Liver (tissue), 9 donors: ENCODE data around the gene GANC. TPM values are rescaled to one million over a fixed set of nuclear protein-coding genes. Genes with fewer than 3 reads are reported as not detected.
"Not testable (repeated sequence)": the region's sequence is repeated elsewhere in the genome, so short reads cannot be mapped to it uniquely, and the experiment has no call there.

Experiments used
- DNase-seq: peaks from one replicate; pipeline ENCODE4 v3.0.0-alpha.2; 2017; ENCODE audit warnings: low spot score
- H3K27ac ChIP-seq, 2 donors: one replicate each; pipeline ENCODE4 v1.7.0; 2013; ENCODE audit warnings: inconsistent platforms in 2 of 2, low read length in 2 of 2, control low read depth in 1 of 2, low read depth in 1 of 2, mild to moderate bottlenecking in 1 of 2
- H3K27me3 ChIP-seq, 4 donors: one replicate each; pipeline versions ENCODE4 v1.6.1 to v1.7.0; 2013; ENCODE audit warnings: low read length in 3 of 4, inconsistent platforms in 1 of 4, mild to moderate bottlenecking in 1 of 4, moderate library complexity in 1 of 4; ENCODE audit not compliant: control insufficient read depth in 4 of 4, insufficient read depth in 4 of 4
- H3K36me3 ChIP-seq, 4 donors: one replicate each; pipeline versions ENCODE4 v1.6.1 to v1.7.0; 2013; ENCODE audit warnings: low read length in 3 of 4, mild to moderate bottlenecking in 3 of 4, low read depth in 1 of 4, moderate library complexity in 1 of 4; ENCODE audit not compliant: control insufficient read depth in 4 of 4, insufficient read depth in 3 of 4
- H3K4me1 ChIP-seq, 4 donors: one replicate each; pipeline versions ENCODE4 v1.6.1 to v1.7.0; 2013; ENCODE audit warnings: low read length in 3 of 4, mild to moderate bottlenecking in 3 of 4, moderate library complexity in 1 of 4; ENCODE audit not compliant: control insufficient read depth in 4 of 4, insufficient read depth in 4 of 4
- H3K4me3 ChIP-seq, 3 donors: one replicate each; pipeline versions ENCODE4 v1.6.1 to v1.7.0; 2013; ENCODE audit warnings: low read length in 3 of 3, control low read depth in 1 of 3, low read depth in 1 of 3, mild to moderate bottlenecking in 1 of 3
- H3K9ac ChIP-seq, 2 donors: one replicate each; pipeline ENCODE4 v1.7.0; 2013; ENCODE audit warnings: low read length in 2 of 2, mild to moderate bottlenecking in 2 of 2, moderate library complexity in 2 of 2, control low read depth in 1 of 2, low read depth in 1 of 2
- H3K9me3 ChIP-seq, 4 donors: one replicate each; pipeline versions ENCODE4 v1.6.1 to v1.7.0; 2013; ENCODE audit warnings: low read length in 3 of 4; ENCODE audit not compliant: control insufficient read depth in 4 of 4
- EGR1 ChIP-seq, 2 donors: IDR thresholded peaks; 2 replicates each; pipeline ENCODE4 v1.6.1; 2016 to 2018; ENCODE audit warnings: antibody characterized with exemption in 2 of 2, low read depth in 2 of 2
- FOXA1 ChIP-seq: IDR thresholded peaks from 2 replicates; pipeline ENCODE4 v1.6.1; 2016; ENCODE audit warnings: antibody characterized with exemption
- FOXA2 ChIP-seq: IDR thresholded peaks from 2 replicates; pipeline ENCODE4 v1.6.1; 2016; ENCODE audit warnings: antibody characterized with exemption
- GABPA ChIP-seq, 2 donors: IDR thresholded peaks in 1 of 2; conservative IDR thresholded peaks in 1 of 2; 2 replicates each; pipeline ENCODE4 v1.6.1; 2016; ENCODE audit warnings: antibody characterized with exemption in 2 of 2, mild to moderate bottlenecking in 1 of 2, moderate library complexity in 1 of 2
- HNF4A ChIP-seq, 2 donors: conservative IDR thresholded peaks; 2 replicates each; pipeline ENCODE4 v1.6.1; 2016; ENCODE audit warnings: antibody characterized with exemption in 2 of 2, mild to moderate bottlenecking in 2 of 2
- HNF4G ChIP-seq: IDR thresholded peaks from 2 replicates; pipeline ENCODE4 v1.6.1; 2016; ENCODE audit warnings: antibody characterized with exemption
- JUND ChIP-seq, 2 donors: IDR thresholded peaks; 2 replicates each; pipeline ENCODE4 v1.6.1; 2016; ENCODE audit warnings: antibody characterized with exemption in 2 of 2
- NR2F2 ChIP-seq: IDR thresholded peaks from 2 replicates; pipeline ENCODE4 v1.6.1; 2016; ENCODE audit warnings: antibody characterized with exemption
- RAD21 ChIP-seq, 2 donors: IDR thresholded peaks; 2 replicates each; pipeline ENCODE4 v1.6.1; 2016; ENCODE audit warnings: antibody characterized with exemption in 2 of 2, mild to moderate bottlenecking in 2 of 2
- RXRA ChIP-seq, 2 donors: IDR thresholded peaks; 2 replicates each; pipeline ENCODE4 v1.6.1; 2017 to 2018; ENCODE audit warnings: antibody characterized with exemption in 2 of 2, mild to moderate bottlenecking in 1 of 2
- SP1 ChIP-seq: IDR thresholded peaks from 2 replicates; pipeline ENCODE4 v1.6.1; 2018; ENCODE audit warnings: antibody characterized with exemption, mild to moderate bottlenecking
- TAF1 ChIP-seq: conservative IDR thresholded peaks from 2 replicates; pipeline ENCODE4 v1.6.1; 2016; ENCODE audit warnings: antibody characterized with exemption, mild to moderate bottlenecking
- YY1 ChIP-seq: IDR thresholded peaks from 2 replicates; pipeline ENCODE4 v1.6.1; 2016; ENCODE audit warnings: antibody characterized with exemption, mild to moderate bottlenecking
- WGBS: extraction: QIAGEN DNeasy Blood & Tissue Kit; methylation state at CpG from one replicate; pipeline ENCODE4 v1.1.7; 2013; 5-methylcytosine and 5-hydroxymethylcytosine counted together
- polyA plus RNA-seq, 2 donors: library from polyadenylated mRNA; stranded (reverse) in 1 of 2; unstranded in 1 of 2; fragments of 200-250 nt in 1 of 2; fragments of >200 nt in 1 of 2; fragmentation: Nextera tagmentation in 1 of 2; extraction: Ambion mirVana in 1 of 2; gene quantifications; one replicate each; pipeline versions ENCODE4 v1.2.1 to v1.2.3, GENCODE V29; 2013 to 2015
- total RNA-seq, 2 donors: library from RNA; depleted of rRNA; stranded (reverse); fragments of >200 nt; gene quantifications; one replicate each; pipeline ENCODE4 v1.2.3, GENCODE V29; 2014
- TF ChIP-seq, protein P1 (sequence below): IDR thresholded peaks from 2 replicates; pipeline ENCODE4 v1.6.1; 2016; ENCODE audit warnings: antibody characterized with exemption
- TF ChIP-seq, protein P2 (sequence below): IDR thresholded peaks from 2 replicates; pipeline ENCODE4 v1.6.1; 2016; ENCODE audit warnings: antibody characterized with exemption, mild to moderate bottlenecking
- TF ChIP-seq, protein P3 (sequence below): IDR thresholded peaks from 2 replicates; pipeline ENCODE4 v1.6.1; 2016; ENCODE audit warnings: antibody characterized with exemption
- TF ChIP-seq, protein P4 (sequence below): IDR thresholded peaks from 2 replicates; pipeline ENCODE4 v1.6.1; 2016; ENCODE audit warnings: antibody characterized with exemption
- TF ChIP-seq, protein P5 (sequence below): fragments of 150-350 bp; IDR thresholded peaks from 2 replicates; pipeline ENCODE4 v1.5.1; 2017; ENCODE audit warnings: improper control_type of control experiment, low read depth, low read length; ENCODE audit not compliant: missing input control
- donor health status: healthy.
- donor health status: healthy.
- donor health status: healthy.
- donor health status: healthy.
- donor health status: healthy.

The GANC gene
- total and polyA plus RNA-seq, 4 donors, result 4.8 to 28.9 (median 10.9) TPM

DNA sequence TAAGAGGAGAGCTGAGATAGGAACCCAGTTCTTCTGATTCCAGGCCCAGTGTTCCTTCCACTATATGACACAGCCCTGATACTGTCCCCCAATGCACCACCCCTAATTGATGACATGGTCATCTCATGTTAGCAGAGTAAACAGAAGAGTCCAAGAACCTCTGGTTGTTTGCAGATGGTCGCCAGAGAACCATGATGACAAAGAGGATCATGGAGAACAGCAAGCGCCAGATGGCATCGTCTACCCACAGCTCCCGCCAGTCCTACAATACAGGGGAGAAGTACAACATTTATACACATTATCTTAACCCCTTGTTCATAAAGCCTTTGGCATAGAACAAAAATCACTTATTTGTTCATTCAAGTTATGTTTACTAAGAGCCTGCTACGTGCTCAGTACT is 46.4 kb upstream of the GANC start:
- TF ChIP-seq HNF4A (conservative IDR thresholded peaks at IDR 0.05) (no peak), RXRA (IDR thresholded peaks at IDR 0.05) (no peak), FOXA2 (no peak), JUND (IDR thresholded peaks at IDR 0.05) (no peak)
- TF ChIP-seq, protein P1, sequence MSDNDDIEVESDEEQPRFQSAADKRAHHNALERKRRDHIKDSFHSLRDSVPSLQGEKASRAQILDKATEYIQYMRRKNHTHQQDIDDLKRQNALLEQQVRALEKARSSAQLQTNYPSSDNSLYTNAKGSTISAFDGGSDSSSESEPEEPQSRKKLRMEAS, result no peak
- H3K4me3 ChIP-seq, result no peak overlapping the region
- no peak overlapping the region for H3K9ac ChIP-seq
- H3K9me3 ChIP-seq, result no peaks in the 10 kb centered on the region
- WGBS, result 81% methylated on average over 5 of the region's 5 CpGs
- no peaks in the 10 kb centered on the region for H3K4me1 ChIP-seq
- H3K27ac ChIP-seq, result no peak overlapping the region
- H3K36me3 ChIP-seq, result peaks cover 6 to 51% (median 46%) of the 10 kb centered on the region in 4 donors
- no peak for DNase-seq
- no peaks in the 10 kb centered on the region for H3K27me3 ChIP-seq

DNA sequence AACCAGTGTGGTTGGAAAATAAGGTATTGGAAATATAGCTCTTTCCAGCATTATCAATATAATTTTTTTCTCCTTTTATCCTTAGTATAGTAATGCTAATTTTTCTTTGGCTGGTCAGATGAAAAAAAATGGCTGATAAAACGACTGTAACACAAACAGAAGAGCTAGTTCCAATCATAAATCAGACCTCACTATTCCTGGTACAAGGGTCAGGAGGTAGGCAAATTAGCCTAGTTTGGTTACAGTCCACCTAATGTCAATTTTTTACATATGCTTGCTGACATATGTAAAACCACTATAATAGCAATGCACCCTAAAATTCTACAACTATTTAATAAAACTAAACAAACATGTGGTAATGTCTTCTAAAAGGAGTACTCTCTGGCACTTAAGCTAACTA is 45.0 kb upstream of the GANC start:
- TF ChIP-seq GABPA (IDR thresholded peaks at IDR 0.05 in 1 of 2, conservative IDR thresholded peaks at IDR 0.05 in 1 of 2) (no peak), SP1 (no peak), FOXA1 (no peak), HNF4A (conservative IDR thresholded peaks at IDR 0.05) (no peak), HNF4G (no peak), YY1 (no peak), RXRA (IDR thresholded peaks at IDR 0.05) (no peak), FOXA2 (no peak), NR2F2 (no peak), TAF1 (no peak), JUND (IDR thresholded peaks at IDR 0.05) (no peak), EGR1 (IDR thresholded peaks at IDR 0.05; ENCODE audit: low read depth in 2 of 2) (no peak), RAD21 (IDR thresholded peaks at IDR 0.05) (no peak)
- TF ChIP-seq, protein P2, sequence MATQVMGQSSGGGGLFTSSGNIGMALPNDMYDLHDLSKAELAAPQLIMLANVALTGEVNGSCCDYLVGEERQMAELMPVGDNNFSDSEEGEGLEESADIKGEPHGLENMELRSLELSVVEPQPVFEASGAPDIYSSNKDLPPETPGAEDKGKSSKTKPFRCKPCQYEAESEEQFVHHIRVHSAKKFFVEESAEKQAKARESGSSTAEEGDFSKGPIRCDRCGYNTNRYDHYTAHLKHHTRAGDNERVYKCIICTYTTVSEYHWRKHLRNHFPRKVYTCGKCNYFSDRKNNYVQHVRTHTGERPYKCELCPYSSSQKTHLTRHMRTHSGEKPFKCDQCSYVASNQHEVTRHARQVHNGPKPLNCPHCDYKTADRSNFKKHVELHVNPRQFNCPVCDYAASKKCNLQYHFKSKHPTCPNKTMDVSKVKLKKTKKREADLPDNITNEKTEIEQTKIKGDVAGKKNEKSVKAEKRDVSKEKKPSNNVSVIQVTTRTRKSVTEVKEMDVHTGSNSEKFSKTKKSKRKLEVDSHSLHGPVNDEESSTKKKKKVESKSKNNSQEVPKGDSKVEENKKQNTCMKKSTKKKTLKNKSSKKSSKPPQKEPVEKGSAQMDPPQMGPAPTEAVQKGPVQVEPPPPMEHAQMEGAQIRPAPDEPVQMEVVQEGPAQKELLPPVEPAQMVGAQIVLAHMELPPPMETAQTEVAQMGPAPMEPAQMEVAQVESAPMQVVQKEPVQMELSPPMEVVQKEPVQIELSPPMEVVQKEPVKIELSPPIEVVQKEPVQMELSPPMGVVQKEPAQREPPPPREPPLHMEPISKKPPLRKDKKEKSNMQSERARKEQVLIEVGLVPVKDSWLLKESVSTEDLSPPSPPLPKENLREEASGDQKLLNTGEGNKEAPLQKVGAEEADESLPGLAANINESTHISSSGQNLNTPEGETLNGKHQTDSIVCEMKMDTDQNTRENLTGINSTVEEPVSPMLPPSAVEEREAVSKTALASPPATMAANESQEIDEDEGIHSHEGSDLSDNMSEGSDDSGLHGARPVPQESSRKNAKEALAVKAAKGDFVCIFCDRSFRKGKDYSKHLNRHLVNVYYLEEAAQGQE, result no peak
- TF ChIP-seq, protein P1, result no peak
- TF ChIP-seq, protein P3, sequence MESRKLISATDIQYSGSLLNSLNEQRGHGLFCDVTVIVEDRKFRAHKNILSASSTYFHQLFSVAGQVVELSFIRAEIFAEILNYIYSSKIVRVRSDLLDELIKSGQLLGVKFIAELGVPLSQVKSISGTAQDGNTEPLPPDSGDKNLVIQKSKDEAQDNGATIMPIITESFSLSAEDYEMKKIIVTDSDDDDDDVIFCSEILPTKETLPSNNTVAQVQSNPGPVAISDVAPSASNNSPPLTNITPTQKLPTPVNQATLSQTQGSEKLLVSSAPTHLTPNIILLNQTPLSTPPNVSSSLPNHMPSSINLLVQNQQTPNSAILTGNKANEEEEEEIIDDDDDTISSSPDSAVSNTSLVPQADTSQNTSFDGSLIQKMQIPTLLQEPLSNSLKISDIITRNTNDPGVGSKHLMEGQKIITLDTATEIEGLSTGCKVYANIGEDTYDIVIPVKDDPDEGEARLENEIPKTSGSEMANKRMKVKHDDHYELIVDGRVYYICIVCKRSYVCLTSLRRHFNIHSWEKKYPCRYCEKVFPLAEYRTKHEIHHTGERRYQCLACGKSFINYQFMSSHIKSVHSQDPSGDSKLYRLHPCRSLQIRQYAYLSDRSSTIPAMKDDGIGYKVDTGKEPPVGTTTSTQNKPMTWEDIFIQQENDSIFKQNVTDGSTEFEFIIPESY, result no peak
- TF ChIP-seq, protein P4, sequence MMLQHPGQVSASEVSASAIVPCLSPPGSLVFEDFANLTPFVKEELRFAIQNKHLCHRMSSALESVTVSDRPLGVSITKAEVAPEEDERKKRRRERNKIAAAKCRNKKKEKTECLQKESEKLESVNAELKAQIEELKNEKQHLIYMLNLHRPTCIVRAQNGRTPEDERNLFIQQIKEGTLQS, result no peak
- TF ChIP-seq, protein P5, sequence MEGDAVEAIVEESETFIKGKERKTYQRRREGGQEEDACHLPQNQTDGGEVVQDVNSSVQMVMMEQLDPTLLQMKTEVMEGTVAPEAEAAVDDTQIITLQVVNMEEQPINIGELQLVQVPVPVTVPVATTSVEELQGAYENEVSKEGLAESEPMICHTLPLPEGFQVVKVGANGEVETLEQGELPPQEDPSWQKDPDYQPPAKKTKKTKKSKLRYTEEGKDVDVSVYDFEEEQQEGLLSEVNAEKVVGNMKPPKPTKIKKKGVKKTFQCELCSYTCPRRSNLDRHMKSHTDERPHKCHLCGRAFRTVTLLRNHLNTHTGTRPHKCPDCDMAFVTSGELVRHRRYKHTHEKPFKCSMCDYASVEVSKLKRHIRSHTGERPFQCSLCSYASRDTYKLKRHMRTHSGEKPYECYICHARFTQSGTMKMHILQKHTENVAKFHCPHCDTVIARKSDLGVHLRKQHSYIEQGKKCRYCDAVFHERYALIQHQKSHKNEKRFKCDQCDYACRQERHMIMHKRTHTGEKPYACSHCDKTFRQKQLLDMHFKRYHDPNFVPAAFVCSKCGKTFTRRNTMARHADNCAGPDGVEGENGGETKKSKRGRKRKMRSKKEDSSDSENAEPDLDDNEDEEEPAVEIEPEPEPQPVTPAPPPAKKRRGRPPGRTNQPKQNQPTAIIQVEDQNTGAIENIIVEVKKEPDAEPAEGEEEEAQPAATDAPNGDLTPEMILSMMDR, result no peak
- Histone ChIP-seq H3K36me3 (peaks cover 4 to 52% (median 51%) of the 10 kb centered on the region in 4 donors), H3K9ac (no peak overlapping the region), H3K27ac (no peak overlapping the region), H3K27me3 (no peaks in the 10 kb centered on the region), H3K9me3 (no peaks in the 10 kb centered on the region), H3K4me1 (no peaks in the 10 kb centered on the region), H3K4me3 (no peak overlapping the region)
- WGBS, result 30% methylated on average over 1 of the region's 1 CpG
- DNase-seq, result no peak

DNA sequence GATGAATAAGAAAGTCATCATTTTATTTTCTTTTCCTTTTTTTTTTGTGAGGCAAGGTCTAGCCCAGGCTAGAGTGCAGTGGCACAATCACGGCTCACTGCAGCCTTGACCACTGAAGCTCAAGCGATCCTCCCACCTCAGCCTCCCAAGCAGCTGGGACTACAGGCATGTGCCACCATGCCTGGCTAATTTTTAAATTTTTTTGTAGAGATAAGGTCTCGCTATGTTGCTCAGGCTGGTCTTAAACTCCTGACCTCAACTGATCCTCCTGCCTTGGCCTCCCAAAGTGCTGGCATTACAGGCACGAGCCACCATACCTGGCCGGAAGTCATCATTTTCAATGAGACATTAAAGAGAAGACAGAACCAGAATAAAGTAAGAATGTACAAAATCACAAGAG is 44.0 kb upstream of the GANC start:
- not testable (repeated sequence) for H3K4me3 ChIP-seq, H3K4me1 ChIP-seq, H3K27ac ChIP-seq, H3K27me3 ChIP-seq, H3K9me3 ChIP-seq, DNase-seq, H3K9ac ChIP-seq
- peaks cover 7 to 52% (median 50%) of the 10 kb centered on the region in 4 donors for H3K36me3 ChIP-seq
- 97% methylated on average over 5 of the region's 5 CpGs for WGBS
